ENCODE results near the gene PLD3. TPM values are rescaled to one million over a fixed set of nuclear protein-coding genes. Genes with fewer than 3 reads are reported as not detected.

Gene PLD3
- total RNA-seq, 2 experiments from 2014 or later = 109 to 114 TPM

- intact Hi-C loops (cut with micrococcal nuclease; ENCODE audit: unreplicated experiment) = loop anchor here (1.0 kb wide), 1 partner anchor 17 kb away; the partner anchor contains the start of genes C19orf47 and PLD3
These were observed 16.5 kb downstream of the PLD3 start for GRCh38 chr19:40365010-40365409.

GRCh38 chr19:40365613-40366401 lies 17.3 kb downstream of the PLD3 start:
- H3K36me3 ChIP-seq (ENCODE audit: insufficient read depth, low read length) = no peaks in the 10 kb centered on the region
- DNase-seq (ENCODE audit: low spot score) = peak; percentile 79
- H4K20me1 ChIP-seq (ENCODE audit: insufficient read depth, low read length) = no peaks in the 10 kb centered on the region
- no peaks in the 10 kb centered on the region for H3K9me2 ChIP-seq (ENCODE audit: insufficient read depth, low read length)
- peaks cover 12% of the 10 kb centered on the region for H3K4me1 ChIP-seq (ENCODE audit: insufficient read depth, low read length, poor library complexity, severe bottlenecking)
- H3K4me3 ChIP-seq (ENCODE audit: low read depth, low read length, poor library complexity, severe bottlenecking) = peak overlapping the region; percentile 57
- TF ChIP-seq CTCF (conservative IDR thresholded peaks at IDR 0.05; ENCODE audit: low read length) (no peak), EZH2phosphoT487 (IDR thresholded peaks at IDR 0.05; ENCODE audit: borderline replicate concordance, low read depth, low read length) (no peak)
- intact Hi-C loops (cut with micrococcal nuclease; ENCODE audit: unreplicated experiment) = loop anchor here (1.0 kb wide), 1 partner anchor 18 kb away; the partner anchor contains the start of genes C19orf47 and PLD3
- BruUV-seq (replicated peaks) = no TSS peak
- no peak overlapping the region for H3K27ac ChIP-seq (ENCODE audit: low read depth, low read length, poor library complexity, severe bottlenecking)
- H3K9me3 ChIP-seq (ENCODE audit: low read length) = no peaks in the 10 kb centered on the region
- no peaks in the 10 kb centered on the region for H3K79me2 ChIP-seq (ENCODE audit: insufficient read depth, low read depth, low read length)
- peak overlapping the region; percentile 76 for H3K4me2 ChIP-seq (ENCODE audit: low read length)
- ChIA-PET POLR2A (interaction anchor here (0.5 to 1.0 kb wide), 3 partner anchors 9 to 144 kb away, joined by 3 to 4 read pairs (median 3); no protein-coding TSS in a partner anchor), CTCF (ENCODE audit: unreplicated experiment) (interaction anchor here (0.6 kb wide), 1 partner anchor 147 kb away, joined by 6 read pairs; no protein-coding TSS in a partner anchor)
- H2AFZ ChIP-seq (ENCODE audit: low read length) = peak overlapping the region; percentile 76

More at GRCh38 chr19:40365010-40365409, 16.5 kb downstream of the PLD3 start:
- H2AFZ ChIP-seq (ENCODE audit: low read length) = peak overlapping the region; percentile 76; the same call in 1 of the 2 replicates
- no peaks in the 10 kb centered on the region for H3K79me2 ChIP-seq (ENCODE audit: insufficient read depth, low read depth, low read length)
- H3K36me3 ChIP-seq (ENCODE audit: insufficient read depth, low read length) = no peaks in the 10 kb centered on the region
- peak overlapping the region; percentile 76 for H3K4me2 ChIP-seq (ENCODE audit: low read length)
- BruUV-seq (replicated peaks) = TSS peak; percentile 22
- DNase-seq (ENCODE audit: low spot score) = no peak
- TF ChIP-seq EZH2phosphoT487 (IDR thresholded peaks at IDR 0.05; ENCODE audit: borderline replicate concordance, low read depth, low read length) (no peak), CTCF (conservative IDR thresholded peaks at IDR 0.05; ENCODE audit: low read length) (no peak)
- ChIA-PET CTCF (ENCODE audit: unreplicated experiment) (no interaction called here), POLR2A (interaction anchor here (1.0 kb wide), 1 partner anchor 9 kb away, joined by 3 read pairs; no protein-coding TSS in a partner anchor)
- H3K4me1 ChIP-seq (ENCODE audit: insufficient read depth, low read length, poor library complexity, severe bottlenecking) = peaks cover 13% of the 10 kb centered on the region
- H3K9me2 ChIP-seq (ENCODE audit: insufficient read depth, low read length) = no peaks in the 10 kb centered on the region
- H3K4me3 ChIP-seq (ENCODE audit: low read depth, low read length, poor library complexity, severe bottlenecking) = peak overlapping the region; percentile 57
- no peaks in the 10 kb centered on the region for H3K9me3 ChIP-seq (ENCODE audit: low read length)
- H3K27ac ChIP-seq (ENCODE audit: low read depth, low read length, poor library complexity, severe bottlenecking) = no peak overlapping the region
- H4K20me1 ChIP-seq (ENCODE audit: insufficient read depth, low read length) = no peaks in the 10 kb centered on the region
